Panc1 (cell line): ENCODE data around the gene HINT2.

ENCODE experiments used
- CTCF ChIP-seq: fragments of 450-650 bp; IDR thresholded peaks from 2 replicates; pipeline ENCODE4 v1.5.1; 2017; ENCODE audit warnings: mild to moderate bottlenecking
- POLR2AphosphoS5 ChIP-seq: IDR thresholded peaks from 2 replicates; pipeline ENCODE4 v1.6.1; 2012; ENCODE audit warnings: mild to moderate bottlenecking, low read depth, low read length, moderate library complexity

GRCh38 chr9:35783418-35783817 lies 31.4 kb downstream of the HINT2 start:
- TF ChIP-seq CTCF (no peak), POLR2AphosphoS5 (no peak)
